Endothelial cell of umbilical vein (primary cell): Measurements from ENCODE around the gene NOLC1. TPM values are rescaled to one million over a fixed set of nuclear protein-coding genes. Genes with fewer than 3 reads are reported as not detected.

ENCODE experiments used
- BruUV-seq: library from RNA; stranded (reverse); fragments of 400-500 nt; replicated peaks from 2 replicates; lab custom pipeline; 2021; lab: Mats Ljungman, UMichigan
- CTCF ChIA-PET: fragments of 300-600, 350-600 bp; sonication (Branson Sonifier 250); formaldehyde crosslinking; loops from one replicate; lab custom pipeline; 2021; ENCODE audit warnings: antibody characterized with exemption, inconsistent platforms; lab: Charles Lee
- POLR2A ChIA-PET: fragments of 300-600, 350-600 bp; sonication (Branson Sonifier 250); formaldehyde crosslinking; loops from one replicate; lab custom pipeline; 2021; ENCODE audit warnings: antibody characterized with exemption, inconsistent platforms; lab: Charles Lee
- DNase-seq: peaks from one replicate; pipeline ENCODE4 v3.0.0-alpha.2; 2011; ENCODE audit warnings: low read depth, low spot score
- FAIRE-seq: peaks from 2 replicates; lab custom pipeline; 2011; peaks lifted over from hg19 to GRCh38; lab: Jason Lieb, UNC
- H2AFZ ChIP-seq: 2 replicates; pipeline ENCODE4 v1.6.0; 2012; ENCODE audit warnings: low read depth, low read length, control low read depth, inconsistent platforms
- H3K27ac ChIP-seq: 2 replicates; pipeline ENCODE4 v1.5.1; 2011; ENCODE audit warnings: low read depth, mild to moderate bottlenecking, control low read depth, low read length, moderate library complexity; ENCODE audit not compliant: insufficient read depth
- H3K27me3 ChIP-seq, 2 experiments: 2 replicates each; pipeline versions ENCODE4 v1.6.0 to v1.6.1; 2011; ENCODE audit warnings: low read length in 2 of 2, mixed read lengths in 1 of 2; ENCODE audit not compliant: control insufficient read depth in 2 of 2, insufficient read depth in 2 of 2
- H3K36me3 ChIP-seq, 2 experiments: 2 replicates in 1 of 2; 3 replicates in 1 of 2; pipeline ENCODE4 v1.5.1; 2011; ENCODE audit warnings: low read length in 2 of 2, mild to moderate bottlenecking in 1 of 2, moderate library complexity in 1 of 2; ENCODE audit not compliant: control insufficient read depth in 2 of 2, insufficient read depth in 2 of 2; ENCODE audit errors: extremely low read depth in 1 of 2
- H3K4me1 ChIP-seq: 3 replicates; pipeline ENCODE4 v1.5.1; 2011; ENCODE audit warnings: mild to moderate bottlenecking, low read length; ENCODE audit not compliant: control insufficient read depth, insufficient read depth; ENCODE audit errors: extremely low read depth
- H3K4me2 ChIP-seq: 2 replicates; pipeline ENCODE4 v1.6.1; 2011; ENCODE audit warnings: low read length, control low read depth, mixed read lengths; ENCODE audit not compliant: insufficient read depth
- H3K4me3 ChIP-seq, 3 experiments: fragments of 200-600 bp in 1 of 3; sonication (generic), shearing (Covaris generic) in 1 of 3; replicated peaks in 1 of 3; 2 replicates each; pipeline ENCODE4 v1.5.1; 2011 to 2016; ENCODE audit warnings: control low read depth in 3 of 3, low read length in 3 of 3, mild to moderate bottlenecking in 2 of 3, inconsistent platforms in 1 of 3, low read depth in 1 of 3, moderate library complexity in 1 of 3; ENCODE audit not compliant: insufficient read depth in 1 of 3
- H3K79me2 ChIP-seq: 2 replicates; pipeline ENCODE4 v1.6.0; 2012; ENCODE audit warnings: low read length, inconsistent platforms; ENCODE audit not compliant: control insufficient read depth, insufficient read depth
- H3K9ac ChIP-seq: replicated peaks from 2 replicates; pipeline ENCODE3; 2011; ENCODE audit warnings: low read length, control low read depth; ENCODE audit not compliant: insufficient read depth; ENCODE audit errors: extremely low read depth
- H3K9me1 ChIP-seq: replicated peaks from 3 replicates; pipeline ENCODE4 v1.6.0; 2011; ENCODE audit warnings: mild to moderate bottlenecking, low read length; ENCODE audit not compliant: control insufficient read depth, insufficient read depth; ENCODE audit errors: extremely low read depth
- H3K9me3 ChIP-seq: replicated peaks from 2 replicates; pipeline ENCODE4 v1.5.1; 2012; ENCODE audit warnings: low read length, inconsistent platforms; ENCODE audit not compliant: control insufficient read depth, insufficient read depth
- H4K20me1 ChIP-seq: replicated peaks from 2 replicates; pipeline ENCODE3; 2011; ENCODE audit warnings: mild to moderate bottlenecking, low read length; ENCODE audit not compliant: control insufficient read depth, insufficient read depth; ENCODE audit errors: extremely low read depth
- CTCF ChIP-seq, 2 donors: IDR thresholded peaks; 1 replicate in 1 of 2; 2 replicates in 1 of 2; pipeline ENCODE4 v1.5.1; 2011; ENCODE audit warnings: low read length in 2 of 2, mild to moderate bottlenecking in 2 of 2, moderate library complexity in 2 of 2, control low read depth in 1 of 2, inconsistent platforms in 1 of 2, low read depth in 1 of 2; ENCODE audit not compliant: insufficient read depth in 1 of 2; ENCODE audit errors: extremely low read depth in 1 of 2
- EZH2 ChIP-seq: IDR thresholded peaks from 2 replicates; pipeline ENCODE4 v1.6.1; 2012; ENCODE audit warnings: borderline replicate concordance, low read depth, mild to moderate bottlenecking, moderate library complexity, low read length, inconsistent platforms; ENCODE audit not compliant: severe bottlenecking
- FOS ChIP-seq: IDR thresholded peaks from 2 replicates; pipeline ENCODE4 v1.6.1; 2011; ENCODE audit warnings: mild to moderate bottlenecking, low read length, moderate library complexity, borderline replicate concordance; ENCODE audit not compliant: insufficient read depth
- GATA2 ChIP-seq: IDR thresholded peaks from 2 replicates; pipeline ENCODE4 v1.7.0; 2011; ENCODE audit warnings: low read depth, mild to moderate bottlenecking, moderate library complexity, mixed read lengths, low read length; ENCODE audit not compliant: insufficient read length, insufficient read depth
- JUN ChIP-seq: IDR thresholded peaks from 2 replicates; pipeline ENCODE4 v1.6.1; 2011; ENCODE audit warnings: borderline replicate concordance, low read depth; ENCODE audit not compliant: insufficient read length, insufficient read depth
- MAX ChIP-seq: IDR thresholded peaks from 2 replicates; pipeline ENCODE4 v1.6.1; 2011; ENCODE audit not compliant: insufficient read depth, insufficient read length
- MYC ChIP-seq: IDR thresholded peaks from one replicate; pipeline ENCODE4 v1.6.1; 2011; ENCODE audit warnings: mild to moderate bottlenecking, low read depth, low read length
- POLR2A ChIP-seq: IDR thresholded peaks from 2 replicates; pipeline ENCODE4 v1.6.1; 2012; ENCODE audit warnings: low read depth, mild to moderate bottlenecking, control low read depth, low read length
- POLR2AphosphoS5 ChIP-seq: IDR thresholded peaks from 2 replicates; pipeline ENCODE4 v1.6.1; 2012; ENCODE audit warnings: low read depth, mild to moderate bottlenecking, control low read depth, low read length, moderate library complexity; ENCODE audit not compliant: insufficient read depth
- dilution Hi-C: fragments of 300-500 bp; cut with MboI; formaldehyde crosslinking; loops from one replicate; pipeline ENCODE4 v1.15.0; 2019; ENCODE audit warnings: low sequenced_read_pairs; ENCODE audit not compliant: extremely low pct_ligation_motif_present
- intact Hi-C: fragments of 100-400 bp; cut with micrococcal nuclease; formaldehyde crosslinking; loops from one replicate; pipeline ENCODE4 v1.10.0; 2022
- polyA plus RNA-seq, 4 experiments: library from polyadenylated mRNA; depleted of rRNA in 3 of 4; stranded (reverse) in 3 of 4; unstranded in 1 of 4; fragments of >200 nt; gene quantifications; 2 replicates each; pipeline versions ENCODE4 v1.2.1 to v1.2.3, GENCODE V29; 2011 to 2012; ENCODE audit warnings: missing spikeins in 1 of 4
- total RNA-seq: library from RNA; stranded (reverse); gene quantifications from 2 replicates; pipeline ENCODE4 v1.2.3, GENCODE V29; 2021

Gene NOLC1
- total and polyA plus RNA-seq, 2 donors (not counting 3 experiments of a cell fraction or from before 2014, with no cell fraction given), result 32.1 to 73.1 TPM

- intact Hi-C loops (no loop called here), dilution Hi-C loops (no loop called here)
- Histone ChIP-seq H3K27me3 (peaks cover 9 to 13% of the 10 kb centered on the region in 2 experiments), H3K4me2 (no peak overlapping the region), H3K9ac (no peak overlapping the region), H3K4me3 (no peak overlapping the region), H4K20me1 (no peaks in the 10 kb centered on the region), H3K4me1 (no peaks in the 10 kb centered on the region), H3K79me2 (no peaks in the 10 kb centered on the region), H2AFZ (no peak overlapping the region), H3K9me1 (no peaks in the 10 kb centered on the region), H3K36me3 (no peaks in the 10 kb centered on the region), H3K9me3 (no peaks in the 10 kb centered on the region), H3K27ac (no peak overlapping the region)
- TF ChIP-seq CTCF (IDR thresholded peaks at IDR 0.05; ENCODE audit: extremely low read depth in 1 of 2, insufficient read depth in 1 of 2, low read depth in 1 of 2, low read length in 2 of 2) (no peak), MAX (no peak), POLR2AphosphoS5 (no peak), GATA2 (no peak), JUN (no peak), MYC (no peak), POLR2A (no peak), FOS (no peak), EZH2 (no peak)
- BruUV-seq, result no TSS peak
- FAIRE-seq, result no peak
- POLR2A ChIA-PET, result no interaction called here
- CTCF ChIA-PET, result interaction anchor here (0.9 kb wide), 2 partner anchors 9 to 150 kb away, joined by 3 read pairs; no protein-coding TSS in a partner anchor
- DNase-seq, result no peak
Observed at GRCh38 chr10:102196893-102197292, 44.7 kb downstream of the NOLC1 start.
